Upper lobe of left lung (tissue), 6 donors: Measurements from ENCODE around the gene ZNF700. TPM values are rescaled to one million over a fixed set of nuclear protein-coding genes. Genes with fewer than 3 reads are reported as not detected.
"Not testable (repeated sequence)": the region's sequence is repeated elsewhere in the genome, so short reads cannot be mapped to it uniquely, and the experiment has no call there.

Experiments
- ATAC-seq, 2 donors: fragments of 200-7000 bp; cut with Tn5 transposase; one replicate each; pipeline ENCODE4 v1.9.1; 2022; ENCODE audit warnings: mild to moderate bottlenecking in 2 of 2, moderate library complexity in 2 of 2; ENCODE audit not compliant: low FRiP score in 2 of 2
- DNase-seq, 2 donors: peaks; one replicate each; pipeline ENCODE4 v3.0.0-alpha.2; 2019 to 2020
- H3K27ac ChIP-seq, 4 donors: fragments of 200-600 bp; sonication (generic); one replicate each; pipeline ENCODE4 v1.5.1; 2016 to 2019
- H3K27me3 ChIP-seq, 4 donors: fragments of 200-600 bp; sonication (generic); one replicate each; pipeline ENCODE4 v1.5.1; 2017 to 2019
- H3K36me3 ChIP-seq, 4 donors: fragments of 200-600 bp; sonication (generic); one replicate each; pipeline ENCODE4 v1.5.1; 2016 to 2019
- H3K4me1 ChIP-seq, 4 donors: fragments of 200-600 bp; sonication (generic); one replicate each; pipeline ENCODE4 v1.5.1; 2018 to 2019
- H3K4me3 ChIP-seq, 4 donors: fragments of 200-600 bp; sonication (generic); one replicate each; pipeline ENCODE4 v1.5.1; 2017 to 2019; ENCODE audit warnings: mild to moderate bottlenecking in 2 of 4, moderate library complexity in 1 of 4
- H3K9me3 ChIP-seq, 4 donors: fragments of 200-600 bp; sonication (generic); one replicate each; pipeline ENCODE4 v1.5.1; 2018 to 2019
- EP300 ChIP-seq, 4 donors: sonication (generic); formaldehyde crosslinking; IDR thresholded peaks; one replicate each; pipeline ENCODE4 v1.5.1; 2017; ENCODE audit warnings: antibody characterized with exemption in 4 of 4, control low read depth in 2 of 4
- POLR2A ChIP-seq, 4 donors: fragments of 450-650 bp; IDR thresholded peaks; one replicate each; pipeline ENCODE4 v1.5.1; 2016 to 2017; ENCODE audit warnings: antibody characterized with exemption in 4 of 4, mild to moderate bottlenecking in 2 of 4
- POLR2AphosphoS5 ChIP-seq, 2 donors: sonication (generic); formaldehyde crosslinking; IDR thresholded peaks; one replicate each; pipeline ENCODE4 v1.5.1; 2017; ENCODE audit warnings: antibody characterized with exemption in 2 of 2
- WGBS, 2 donors: methylation state at CpG; one replicate each; pipeline ENCODE4 v1.1.5; 2017 to 2018; 5-methylcytosine and 5-hydroxymethylcytosine counted together
- total RNA-seq, 6 donors: library from RNA; depleted of rRNA in 4 of 6; stranded (reverse); fragments of >200 nt in 4 of 6; gene quantifications; one replicate each; pipeline versions ENCODE4 v1.1.0 to v1.2.1, GENCODE V29; 2016 to 2021
- TF ChIP-seq, protein P1 (sequence below), 6 experiments: fragments of 450-650 bp in 4 of 6; fragments of 200-600 bp in 2 of 6; sonication (generic) in 2 of 6; IDR thresholded peaks; one replicate each; pipeline ENCODE4 v1.5.1; 2016 to 2019; ENCODE audit warnings: antibody characterized with exemption in 6 of 6
- donor health status: DM: no; HTN: no; CAD: no; lungs with moderate emphysema.
- donor health status: DM: no; HTN: yes; CAD: no; lungs with severe emphysema.

Gene ZNF700
- total RNA-seq, 6 donors from 2014 or later, result 10.5 to 47.1 (median 14.9) TPM

DNA sequence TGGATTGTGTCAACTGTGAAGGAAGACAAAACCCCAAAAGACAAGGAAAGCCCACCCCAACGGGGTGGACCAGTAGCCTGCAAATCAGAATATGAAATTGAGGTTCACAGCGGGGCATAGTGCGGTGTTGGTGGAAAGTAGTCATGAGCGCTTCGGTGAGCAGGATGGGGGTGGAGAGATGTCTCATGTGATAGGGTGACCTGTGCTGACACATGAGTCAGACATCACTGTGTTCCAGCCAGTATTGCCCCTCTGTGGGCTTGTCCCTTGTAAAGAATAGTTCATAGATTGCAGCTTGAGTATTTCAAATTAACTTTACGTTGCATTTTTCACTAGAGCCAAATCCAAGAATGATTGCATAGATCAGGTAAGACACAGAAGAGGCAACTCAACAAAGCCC, 30.1 kb upstream of the ZNF700 start:
- no peak overlapping the region for H3K27ac ChIP-seq
- DNase-seq, result no peak
- TF ChIP-seq POLR2A (IDR thresholded peaks at IDR 0.05) (no peak), EP300 (IDR thresholded peaks at IDR 0.05) (no peak), POLR2AphosphoS5 (IDR thresholded peaks at IDR 0.05) (no peak)
- TF ChIP-seq, protein P1, sequence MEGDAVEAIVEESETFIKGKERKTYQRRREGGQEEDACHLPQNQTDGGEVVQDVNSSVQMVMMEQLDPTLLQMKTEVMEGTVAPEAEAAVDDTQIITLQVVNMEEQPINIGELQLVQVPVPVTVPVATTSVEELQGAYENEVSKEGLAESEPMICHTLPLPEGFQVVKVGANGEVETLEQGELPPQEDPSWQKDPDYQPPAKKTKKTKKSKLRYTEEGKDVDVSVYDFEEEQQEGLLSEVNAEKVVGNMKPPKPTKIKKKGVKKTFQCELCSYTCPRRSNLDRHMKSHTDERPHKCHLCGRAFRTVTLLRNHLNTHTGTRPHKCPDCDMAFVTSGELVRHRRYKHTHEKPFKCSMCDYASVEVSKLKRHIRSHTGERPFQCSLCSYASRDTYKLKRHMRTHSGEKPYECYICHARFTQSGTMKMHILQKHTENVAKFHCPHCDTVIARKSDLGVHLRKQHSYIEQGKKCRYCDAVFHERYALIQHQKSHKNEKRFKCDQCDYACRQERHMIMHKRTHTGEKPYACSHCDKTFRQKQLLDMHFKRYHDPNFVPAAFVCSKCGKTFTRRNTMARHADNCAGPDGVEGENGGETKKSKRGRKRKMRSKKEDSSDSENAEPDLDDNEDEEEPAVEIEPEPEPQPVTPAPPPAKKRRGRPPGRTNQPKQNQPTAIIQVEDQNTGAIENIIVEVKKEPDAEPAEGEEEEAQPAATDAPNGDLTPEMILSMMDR (IDR thresholded peaks at IDR 0.05), result no peak
- peaks cover under 1 to 22% (median 17%) of the 10 kb centered on the region in 4 donors for H3K9me3 ChIP-seq
- no peaks in the 10 kb centered on the region for H3K27me3 ChIP-seq
- H3K4me1 ChIP-seq, result no peaks in the 10 kb centered on the region
- H3K4me3 ChIP-seq, result no peak overlapping the region
- no peak for ATAC-seq
- WGBS, 2 donors, result 95 to 96% methylated on average over 6 of the region's 6 CpGs
- peaks cover 0 to 4% (median 0%) of the 10 kb centered on the region in 4 donors for H3K36me3 ChIP-seq

DNA sequence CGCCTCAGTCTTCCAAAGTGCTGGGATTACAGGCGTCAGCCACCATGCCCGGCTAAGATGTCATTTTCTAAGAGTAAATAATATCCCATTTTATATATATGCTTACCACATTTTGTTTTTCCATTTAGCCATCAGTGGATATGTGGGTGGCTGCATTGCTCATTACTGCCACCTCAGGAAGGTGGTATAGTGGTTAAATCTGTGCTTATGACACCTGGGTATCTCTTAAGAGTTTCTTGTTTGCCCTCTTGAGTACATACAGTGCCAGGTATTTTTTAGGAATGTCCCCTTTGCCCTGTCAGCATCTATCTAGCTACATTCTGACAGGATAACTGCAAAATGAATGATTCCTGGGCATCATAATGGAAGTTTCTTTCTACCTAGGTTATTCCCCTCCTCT, 22.7 kb upstream of the ZNF700 start:
- DNase-seq (no peak), ATAC-seq (no peak)
- TF ChIP-seq POLR2AphosphoS5 (IDR thresholded peaks at IDR 0.05) (no peak), POLR2A (IDR thresholded peaks at IDR 0.05) (no peak), EP300 (IDR thresholded peaks at IDR 0.05) (no peak)
- TF ChIP-seq, protein P1 (IDR thresholded peaks at IDR 0.05), result no peak
- Histone ChIP-seq H3K9me3 (peaks cover 43 to 89% (median 84%) of the 10 kb centered on the region in 4 donors), H3K27me3 (no peaks in the 10 kb centered on the region), H3K27ac (no peak overlapping the region), H3K4me3 (no peak overlapping the region), H3K36me3 (peaks cover 6 to 32% (median 26%) of the 10 kb centered on the region in 4 donors), H3K4me1 (no peaks in the 10 kb centered on the region)
- WGBS, 2 donors, result 96 to 98% methylated on average over 3 of the region's 3 CpGs

DNA sequence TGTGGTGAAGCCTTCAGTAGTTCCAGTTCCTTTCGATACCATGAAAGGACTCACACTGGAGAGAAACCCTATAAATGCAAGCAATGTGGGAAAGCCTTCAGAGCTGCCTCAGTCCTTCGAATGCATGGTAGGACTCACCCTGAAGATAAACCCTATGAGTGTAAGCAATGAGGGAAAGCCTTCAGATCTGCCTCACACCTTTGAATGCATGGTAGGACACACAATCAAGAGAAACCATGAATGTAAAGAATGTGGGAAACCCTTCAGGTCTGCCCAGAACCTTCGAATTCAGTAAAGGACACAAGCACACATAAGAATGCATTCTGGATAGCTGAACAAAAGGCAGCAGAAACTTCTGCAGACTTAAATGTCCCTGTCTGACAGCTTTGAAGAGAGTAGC, 19.0 kb upstream of the ZNF700 start:
- ATAC-seq (no peak), DNase-seq (no peak)
- no peaks in the 10 kb centered on the region for H3K27me3 ChIP-seq
- peaks cover 50 to 94% (median 91%) of the 10 kb centered on the region in 4 donors for H3K9me3 ChIP-seq
- 91 to 94% methylated on average over 3 of the region's 3 CpGs for WGBS, 2 donors
- TF ChIP-seq POLR2AphosphoS5 (IDR thresholded peaks at IDR 0.05) (no peak), EP300 (IDR thresholded peaks at IDR 0.05) (no peak), POLR2A (IDR thresholded peaks at IDR 0.05) (no peak)
- TF ChIP-seq, protein P1 (IDR thresholded peaks at IDR 0.05), result no peak
- H3K4me3 ChIP-seq, result no peak overlapping the region
- H3K36me3 ChIP-seq, result peaks cover 6 to 32% (median 26%) of the 10 kb centered on the region in 4 donors
- H3K4me1 ChIP-seq, result no peaks in the 10 kb centered on the region
- H3K27ac ChIP-seq, result no peak overlapping the region

DNA sequence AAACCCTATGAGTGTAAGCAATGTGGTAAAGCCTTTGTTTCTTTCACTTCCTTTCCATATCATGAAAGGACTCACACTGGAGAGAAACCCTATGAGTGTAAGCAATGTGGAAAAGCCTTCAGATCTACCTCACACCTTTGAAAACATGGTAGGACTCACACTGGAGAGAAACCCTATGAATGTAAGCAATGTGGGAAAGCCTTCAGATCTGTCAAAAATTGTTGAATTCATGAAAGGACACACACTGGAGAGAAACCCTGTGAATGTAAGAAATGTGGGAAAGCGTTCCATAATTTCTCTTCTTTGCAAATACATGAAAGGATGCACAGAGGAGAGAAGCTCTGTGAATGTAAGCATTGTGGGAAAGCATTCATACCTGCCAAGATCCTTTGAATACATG, 13.0 kb upstream of the ZNF700 start:
- DNase-seq, H3K27me3 ChIP-seq, H3K27ac ChIP-seq, H3K36me3 ChIP-seq, H3K4me3 ChIP-seq, ATAC-seq, H3K4me1 ChIP-seq: not testable (repeated sequence)
- H3K9me3 ChIP-seq, result peaks cover 43 to 86% (median 68%) of the 10 kb centered on the region in 4 donors
- 88 to 94% methylated on average over 1 of the region's 1 CpG for WGBS, 2 donors

DNA sequence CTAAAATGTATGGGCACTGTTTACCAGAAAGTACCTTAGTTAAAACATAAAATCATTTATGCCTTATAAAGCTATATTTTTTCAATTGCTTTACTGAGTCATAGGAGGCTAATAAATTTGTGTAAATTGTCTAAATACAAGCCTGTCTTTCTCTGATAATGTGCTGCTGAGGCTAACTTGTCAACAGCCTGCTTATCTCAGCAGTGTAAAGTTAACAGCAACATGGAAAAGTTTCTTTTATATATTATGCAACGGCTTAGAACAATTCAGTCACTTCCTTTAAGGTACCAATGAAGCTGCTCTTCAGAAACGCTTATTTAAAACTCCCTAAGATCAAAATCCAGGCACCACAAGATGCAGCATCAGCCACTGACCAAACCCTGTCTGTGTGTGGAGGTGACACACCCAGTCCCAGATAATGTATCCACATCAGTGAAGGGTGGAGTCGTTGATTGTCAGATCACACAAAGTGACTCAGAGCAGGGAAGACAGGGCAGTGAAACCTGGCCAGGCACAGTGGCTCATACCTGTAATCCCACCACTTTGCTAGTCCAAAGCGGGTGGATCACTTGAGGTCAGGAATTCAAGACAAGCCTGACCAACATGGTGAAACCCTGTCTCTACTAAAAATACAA, 10.4 kb upstream of the ZNF700 start:
- peaks cover 27 to 60% (median 42%) of the 10 kb centered on the region in 4 donors for H3K9me3 ChIP-seq
- H3K4me1 ChIP-seq, DNase-seq, H3K36me3 ChIP-seq, H3K27me3 ChIP-seq, ATAC-seq, H3K27ac ChIP-seq, H3K4me3 ChIP-seq: not testable (repeated sequence)
- whole genome bisulfite sequencing, 2 donors, result 89 to 98% methylated on average over 2 to 4 of the region's 4 CpGs

DNA sequence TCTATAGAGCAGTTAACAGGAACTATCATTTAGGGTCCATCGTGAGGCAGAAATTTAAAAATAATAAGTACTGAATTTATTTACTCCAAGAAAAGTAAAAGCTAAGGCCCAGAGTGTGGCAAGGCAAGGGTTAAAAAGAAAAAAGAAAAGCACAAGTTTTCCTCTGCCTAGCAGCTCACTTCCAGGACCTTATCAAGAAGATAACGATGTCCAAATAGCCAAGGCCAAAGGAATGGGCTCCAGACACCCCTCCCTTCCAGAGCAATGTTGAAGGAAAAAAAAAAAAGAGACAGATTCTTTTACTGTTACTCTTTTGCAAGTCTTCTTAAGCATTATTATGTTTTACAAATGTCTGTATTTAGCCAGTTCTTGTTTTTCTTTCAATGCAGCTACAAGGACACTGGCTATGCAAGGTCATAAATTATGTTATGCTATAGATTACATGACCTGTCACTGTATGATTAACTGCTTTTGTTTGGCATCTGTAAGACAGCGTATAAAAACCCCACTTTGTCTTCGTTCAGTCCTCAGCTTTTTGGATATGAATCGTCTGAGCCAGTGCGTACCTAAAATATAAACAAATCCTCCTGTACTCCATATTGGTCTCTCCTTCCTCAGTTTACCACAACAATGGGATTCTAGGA, 2.9 kb upstream of the ZNF700 start:
- no peak overlapping the region for H3K27ac ChIP-seq
- H3K36me3 ChIP-seq, result no peaks in the 10 kb centered on the region
- WGBS, 2 donors, result 47 to 55% methylated on average over 6 of the region's 6 CpGs
- ATAC-seq (no peak), DNase-seq (no peak)
- TF ChIP-seq POLR2A (IDR thresholded peaks at IDR 0.05), result no peak
- TF ChIP-seq POLR2AphosphoS5 (IDR thresholded peaks at IDR 0.05), result no peak
- TF ChIP-seq, protein P1 (IDR thresholded peaks at IDR 0.05), result no peak
- no peak for TF ChIP-seq EP300 (IDR thresholded peaks at IDR 0.05)
- peaks cover 17 to 27% (median 19%) of the 10 kb centered on the region in 4 donors for H3K4me1 ChIP-seq
- H3K27me3 ChIP-seq, result no peaks in the 10 kb centered on the region
- H3K9me3 ChIP-seq, result no peaks in the 10 kb centered on the region
- H3K4me3 ChIP-seq, result no peak overlapping the region

DNA sequence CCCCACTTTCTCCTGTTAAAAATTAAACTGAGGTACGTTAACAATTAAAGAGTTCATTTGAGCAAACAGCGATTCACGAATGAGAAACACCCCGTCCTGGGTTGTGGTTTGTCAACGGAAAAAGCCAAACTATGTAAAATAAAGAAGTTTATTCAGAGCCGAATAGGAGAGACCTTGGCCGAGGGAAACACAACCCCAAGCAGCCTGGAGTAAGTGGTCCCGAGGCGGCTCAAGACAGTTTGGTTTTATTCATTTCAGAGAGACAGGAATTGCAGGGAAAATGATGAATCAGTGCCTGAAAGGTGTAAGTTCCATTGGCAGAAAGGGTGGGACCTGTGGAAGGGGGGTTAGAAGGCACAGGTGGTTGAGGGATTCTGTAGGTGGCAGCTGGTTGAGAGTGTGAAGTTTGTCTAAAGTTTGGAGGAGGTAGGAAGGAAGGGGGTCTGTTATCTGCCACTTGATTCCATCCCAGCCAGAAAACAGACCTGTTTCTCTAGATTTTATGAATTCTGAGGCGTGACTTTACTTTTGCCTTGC, 812 bp downstream of the ZNF700 start:
- not testable (repeated sequence) for ATAC-seq, H3K9me3 ChIP-seq, H3K27me3 ChIP-seq, DNase-seq, H3K36me3 ChIP-seq
- 7 to 8% methylated on average over 10 of the region's 10 CpGs for WGBS, 2 donors
- Histone ChIP-seq H3K4me3 (peak overlapping the region; percentile 69 to 88 (median 73)), H3K4me1 (peaks cover 18 to 32% (median 20%) of the 10 kb centered on the region in 4 donors), H3K27ac (peak overlapping the region; percentile 91 to 99 (median 94))
